ENCODE data around the gene SHH. TPM values are rescaled to one million over a fixed set of nuclear protein-coding genes. Genes with fewer than 3 reads are reported as not detected.

Gene SHH
- total RNA-seq, 1 donor from 2014 or later: not detected

- peak; percentile 84 for DNase-seq
Measured at GRCh38 chr7:155804897-155805825, 7.1 kb downstream of the SHH start.

- DNase-seq: no peak
Measured at GRCh38 chr7:155804431-155804831, 7.8 kb downstream of the SHH start.

- DNase-seq: peak; percentile 41
Measured at GRCh38 chr7:155803418-155804376, 8.6 kb downstream of the SHH start.

GRCh38 chr7:155802906-155803417 lies 9.3 kb downstream of the SHH start:
- no peak for DNase-seq

GRCh38 chr7:155802291-155802690 lies 10.0 kb downstream of the SHH start:
- no peak for DNase-seq

- no peak for DNase-seq
Measured at GRCh38 chr7:155800741-155801267, 11.5 kb downstream of the SHH start.

GRCh38 chr7:155800301-155800700 lies 12.0 kb downstream of the SHH start:
- DNase-seq: no peak

- no peak for DNase-seq
Measured at GRCh38 chr7:155799514-155799913, 12.7 kb downstream of the SHH start.

GRCh38 chr7:155798673-155799439 lies 13.4 kb downstream of the SHH start:
- no peak for DNase-seq

GRCh38 chr7:155797262-155798250 lies 14.7 kb downstream of the SHH start:
- no peak for DNase-seq

GRCh38 chr7:155796381-155797261 lies 15.6 kb downstream of the SHH start:
- DNase-seq: peak; percentile 70

GRCh38 chr7:155795951-155796350 lies 16.3 kb downstream of the SHH start:
- no peak for DNase-seq

- no peak for DNase-seq
Measured at GRCh38 chr7:155795401-155795800, 16.9 kb downstream of the SHH start.

- DNase-seq: no peak
Measured at GRCh38 chr7:155794196-155794595, 18.1 kb downstream of the SHH start.

- DNase-seq: no peak
Measured at GRCh38 chr7:155793720-155794119, 18.5 kb downstream of the SHH start.

- no peak for DNase-seq
Measured at GRCh38 chr7:155792999-155793560, 19.2 kb downstream of the SHH start.

GRCh38 chr7:155792315-155792960 lies 19.8 kb downstream of the SHH start:
- no peak for DNase-seq

GRCh38 chr7:155791836-155792235 lies 20.4 kb downstream of the SHH start:
- DNase-seq: no peak

Data from dermis blood vessel endothelial cell (primary cell).